ENCODE data around the gene TTLL7. TPM values are rescaled to one million over a fixed set of nuclear protein-coding genes. Genes with fewer than 3 reads are reported as not detected.

Gene TTLL7
- polyA plus RNA-seq, 1 donor (not counting 4 experiments of a cell fraction or from before 2014, with no cell fraction given), result 8.1 TPM

DNA sequence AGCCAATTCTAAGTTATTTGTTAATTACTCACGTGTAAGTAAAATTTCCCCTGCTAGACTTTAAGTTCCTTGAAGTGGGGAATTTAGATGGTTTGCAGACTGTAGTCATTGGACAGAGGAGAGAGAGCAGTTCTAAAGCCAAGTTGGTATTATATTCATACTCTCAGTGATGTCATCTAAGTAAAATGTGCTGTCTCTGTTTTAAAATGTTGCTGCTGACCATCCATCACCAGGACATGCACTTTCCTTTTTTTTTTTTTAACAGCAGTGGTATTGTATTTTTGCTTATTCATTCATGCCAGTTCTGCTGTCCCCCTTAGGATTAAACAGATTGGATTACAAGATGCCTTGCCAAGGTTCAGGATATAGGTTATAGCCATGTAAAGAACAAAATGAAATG is 2.3 kb downstream of the TTLL7 start:
- no peaks in the 10 kb centered on the region for H3K79me2 ChIP-seq (ENCODE audit: control insufficient read depth, insufficient read depth, low read length)
- H3K27me3 ChIP-seq (ENCODE audit: control insufficient read depth, extremely low read depth, insufficient read depth, low read length), result no peaks in the 10 kb centered on the region
- H3K9me1 ChIP-seq (ENCODE audit: control insufficient read depth, extremely low read depth, insufficient read depth, low read length), result no peaks in the 10 kb centered on the region
- DNase-seq (ENCODE audit: low read depth, low spot score), result no peak
- H3K4me3 ChIP-seq (ENCODE audit: control insufficient read depth in 2 of 3, extremely low read depth in 1 of 3, insufficient read depth in 2 of 3, low read depth in 1 of 3, low read length in 3 of 3), result no peak overlapping the region
- no peak overlapping the region for H3K4me2 ChIP-seq (ENCODE audit: control insufficient read depth, extremely low read depth, insufficient read depth, low read depth, low read length)
- H3K9me3 ChIP-seq (ENCODE audit: control insufficient read depth, low read depth, low read length), result no peaks in the 10 kb centered on the region
- TF ChIP-seq, protein P1, sequence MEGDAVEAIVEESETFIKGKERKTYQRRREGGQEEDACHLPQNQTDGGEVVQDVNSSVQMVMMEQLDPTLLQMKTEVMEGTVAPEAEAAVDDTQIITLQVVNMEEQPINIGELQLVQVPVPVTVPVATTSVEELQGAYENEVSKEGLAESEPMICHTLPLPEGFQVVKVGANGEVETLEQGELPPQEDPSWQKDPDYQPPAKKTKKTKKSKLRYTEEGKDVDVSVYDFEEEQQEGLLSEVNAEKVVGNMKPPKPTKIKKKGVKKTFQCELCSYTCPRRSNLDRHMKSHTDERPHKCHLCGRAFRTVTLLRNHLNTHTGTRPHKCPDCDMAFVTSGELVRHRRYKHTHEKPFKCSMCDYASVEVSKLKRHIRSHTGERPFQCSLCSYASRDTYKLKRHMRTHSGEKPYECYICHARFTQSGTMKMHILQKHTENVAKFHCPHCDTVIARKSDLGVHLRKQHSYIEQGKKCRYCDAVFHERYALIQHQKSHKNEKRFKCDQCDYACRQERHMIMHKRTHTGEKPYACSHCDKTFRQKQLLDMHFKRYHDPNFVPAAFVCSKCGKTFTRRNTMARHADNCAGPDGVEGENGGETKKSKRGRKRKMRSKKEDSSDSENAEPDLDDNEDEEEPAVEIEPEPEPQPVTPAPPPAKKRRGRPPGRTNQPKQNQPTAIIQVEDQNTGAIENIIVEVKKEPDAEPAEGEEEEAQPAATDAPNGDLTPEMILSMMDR (optimal IDR thresholded peaks at IDR 0.05 in 1 of 3, IDR thresholded peaks at IDR 0.05 in 1 of 3, conservative IDR thresholded peaks at IDR 0.05 in 1 of 3; ENCODE audit: extremely low read depth in 1 of 3, insufficient read depth in 2 of 3, low read length in 3 of 3), result no peak
- no peak for TF ChIP-seq EZH2 (IDR thresholded peaks at IDR 0.05; ENCODE audit: low read length)
- no peaks in the 10 kb centered on the region for H4K20me1 ChIP-seq (ENCODE audit: control insufficient read depth, extremely low read depth, insufficient read depth, low read length)
- H3K9ac ChIP-seq (ENCODE audit: control insufficient read depth, extremely low read depth, insufficient read depth, low read length), result no peak overlapping the region
- no peak for FAIRE-seq
- H2AFZ ChIP-seq (ENCODE audit: control insufficient read depth, low read length), result no peak overlapping the region
- H3K36me3 ChIP-seq (ENCODE audit: control insufficient read depth in 2 of 2, extremely low read depth in 1 of 2, insufficient read depth in 2 of 2, low read length in 2 of 2), result no peaks in the 10 kb centered on the region
- no peak overlapping the region for H3K27ac ChIP-seq (ENCODE audit: control insufficient read depth, insufficient read depth, low read length)
- peaks cover 7% of the 10 kb centered on the region for H3K4me1 ChIP-seq (ENCODE audit: control insufficient read depth, extremely low read depth, insufficient read depth, low read length)
- dilution Hi-C loops (cut with MboI; ENCODE audit: extremely low pct_ligation_motif_present, low sequenced_read_pairs), result no loop called here

DNA sequence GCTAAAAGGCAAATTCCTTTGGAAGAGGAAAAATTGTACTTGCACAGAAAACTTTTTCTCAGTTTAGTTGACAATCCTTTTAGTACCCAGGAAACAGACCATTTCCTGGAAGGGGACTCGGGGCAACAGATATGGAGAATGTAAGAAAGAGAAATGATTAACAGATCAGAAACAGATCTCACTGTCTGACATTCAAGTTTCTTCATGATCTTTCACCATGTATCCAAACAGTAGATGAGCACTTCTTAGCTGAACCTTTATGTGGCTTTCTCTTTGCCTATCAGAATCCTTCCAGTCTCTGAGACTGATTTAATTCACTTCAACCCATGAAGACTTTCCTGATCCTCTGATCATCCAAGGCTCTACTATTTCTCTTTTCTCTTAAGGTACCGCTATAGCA is 2.7 kb downstream of the TTLL7 start:
- H2AFZ ChIP-seq (ENCODE audit: control insufficient read depth, low read length), result no peak overlapping the region
- H3K4me3 ChIP-seq (ENCODE audit: control insufficient read depth in 2 of 3, extremely low read depth in 1 of 3, insufficient read depth in 2 of 3, low read depth in 1 of 3, low read length in 3 of 3), result no peak overlapping the region
- no peak overlapping the region for H3K9ac ChIP-seq (ENCODE audit: control insufficient read depth, extremely low read depth, insufficient read depth, low read length)
- H3K4me1 ChIP-seq (ENCODE audit: control insufficient read depth, extremely low read depth, insufficient read depth, low read length), result peaks cover 7% of the 10 kb centered on the region
- FAIRE-seq (no peak), DNase-seq (ENCODE audit: low read depth, low spot score) (no peak)
- no peak overlapping the region for H3K27ac ChIP-seq (ENCODE audit: control insufficient read depth, insufficient read depth, low read length)
- no peaks in the 10 kb centered on the region for H3K27me3 ChIP-seq (ENCODE audit: control insufficient read depth, extremely low read depth, insufficient read depth, low read length)
- no peaks in the 10 kb centered on the region for H3K9me3 ChIP-seq (ENCODE audit: control insufficient read depth, low read depth, low read length)
- H3K36me3 ChIP-seq (ENCODE audit: control insufficient read depth in 2 of 2, extremely low read depth in 1 of 2, insufficient read depth in 2 of 2, low read length in 2 of 2), result no peaks in the 10 kb centered on the region
- H3K4me2 ChIP-seq (ENCODE audit: control insufficient read depth, extremely low read depth, insufficient read depth, low read depth, low read length), result no peak overlapping the region
- no peaks in the 10 kb centered on the region for H3K9me1 ChIP-seq (ENCODE audit: control insufficient read depth, extremely low read depth, insufficient read depth, low read length)
- TF ChIP-seq, protein P1 (optimal IDR thresholded peaks at IDR 0.05 in 1 of 3, IDR thresholded peaks at IDR 0.05 in 1 of 3, conservative IDR thresholded peaks at IDR 0.05 in 1 of 3; ENCODE audit: extremely low read depth in 1 of 3, insufficient read depth in 2 of 3, low read length in 3 of 3), result no peak
- no peak for TF ChIP-seq EZH2 (IDR thresholded peaks at IDR 0.05; ENCODE audit: low read length)
- no peaks in the 10 kb centered on the region for H3K79me2 ChIP-seq (ENCODE audit: control insufficient read depth, insufficient read depth, low read length)
- H4K20me1 ChIP-seq (ENCODE audit: control insufficient read depth, extremely low read depth, insufficient read depth, low read length), result no peaks in the 10 kb centered on the region
- dilution Hi-C loops (cut with MboI; ENCODE audit: extremely low pct_ligation_motif_present, low sequenced_read_pairs), result no loop called here
